GM13977 (cell line): ENCODE results near the gene PTCD1.

Experiments
- DNase-seq: peaks from one replicate; pipeline ENCODE4 v3.0.0; 2012; ENCODE audit warnings: low spot score
- in situ Hi-C: fragments of 300-500 bp; cut with MboI; formaldehyde crosslinking; loops from one replicate; pipeline ENCODE4 v1.12.0; 2022; ENCODE audit warnings: low sequenced_read_pairs, low pct_unique_long_range_greater_than_20kb, mixed read lengths, inconsistent platforms; ENCODE audit not compliant: unreplicated experiment
- TF ChIP-seq, protein P1 (sequence below): IDR thresholded peaks from 2 replicates; pipeline ENCODE4 v1.5.1; 2012; ENCODE audit warnings: mild to moderate bottlenecking, control low read depth; ENCODE audit not compliant: insufficient read depth; ENCODE audit errors: extremely low read depth, missing control alignments

The PTCD1 gene

DNA sequence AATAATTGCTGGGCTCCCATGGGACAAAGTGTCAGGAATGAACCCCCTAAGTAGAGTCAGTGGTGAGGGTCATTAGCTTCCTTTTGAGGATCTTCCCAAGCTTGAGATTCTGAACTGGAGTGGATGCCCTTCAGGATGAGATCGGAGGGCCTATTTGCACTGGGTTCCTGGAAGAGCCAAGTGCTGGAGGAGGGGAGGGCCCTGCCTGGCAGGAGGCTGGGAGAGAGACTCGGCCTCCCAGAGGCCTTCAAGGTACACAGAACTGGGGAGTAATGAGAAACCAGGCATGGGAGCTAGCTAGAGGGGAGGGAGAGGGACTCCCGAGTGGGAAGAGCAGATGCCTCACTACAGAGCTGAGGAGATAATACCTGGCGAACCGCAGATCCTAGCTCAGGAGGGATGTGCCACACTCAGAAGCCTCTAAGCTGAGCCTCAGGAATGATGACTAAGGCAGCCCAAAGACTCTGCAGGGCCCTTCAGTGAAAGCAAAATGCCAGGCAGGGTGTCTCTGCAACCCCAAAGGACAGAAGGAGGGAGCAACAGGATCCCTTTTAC lies 39.6 kb downstream of the PTCD1 start:
- in situ Hi-C loops, result no loop called here
- TF ChIP-seq, protein P1, sequence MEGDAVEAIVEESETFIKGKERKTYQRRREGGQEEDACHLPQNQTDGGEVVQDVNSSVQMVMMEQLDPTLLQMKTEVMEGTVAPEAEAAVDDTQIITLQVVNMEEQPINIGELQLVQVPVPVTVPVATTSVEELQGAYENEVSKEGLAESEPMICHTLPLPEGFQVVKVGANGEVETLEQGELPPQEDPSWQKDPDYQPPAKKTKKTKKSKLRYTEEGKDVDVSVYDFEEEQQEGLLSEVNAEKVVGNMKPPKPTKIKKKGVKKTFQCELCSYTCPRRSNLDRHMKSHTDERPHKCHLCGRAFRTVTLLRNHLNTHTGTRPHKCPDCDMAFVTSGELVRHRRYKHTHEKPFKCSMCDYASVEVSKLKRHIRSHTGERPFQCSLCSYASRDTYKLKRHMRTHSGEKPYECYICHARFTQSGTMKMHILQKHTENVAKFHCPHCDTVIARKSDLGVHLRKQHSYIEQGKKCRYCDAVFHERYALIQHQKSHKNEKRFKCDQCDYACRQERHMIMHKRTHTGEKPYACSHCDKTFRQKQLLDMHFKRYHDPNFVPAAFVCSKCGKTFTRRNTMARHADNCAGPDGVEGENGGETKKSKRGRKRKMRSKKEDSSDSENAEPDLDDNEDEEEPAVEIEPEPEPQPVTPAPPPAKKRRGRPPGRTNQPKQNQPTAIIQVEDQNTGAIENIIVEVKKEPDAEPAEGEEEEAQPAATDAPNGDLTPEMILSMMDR, result no peak
- no peak for DNase-seq

DNA sequence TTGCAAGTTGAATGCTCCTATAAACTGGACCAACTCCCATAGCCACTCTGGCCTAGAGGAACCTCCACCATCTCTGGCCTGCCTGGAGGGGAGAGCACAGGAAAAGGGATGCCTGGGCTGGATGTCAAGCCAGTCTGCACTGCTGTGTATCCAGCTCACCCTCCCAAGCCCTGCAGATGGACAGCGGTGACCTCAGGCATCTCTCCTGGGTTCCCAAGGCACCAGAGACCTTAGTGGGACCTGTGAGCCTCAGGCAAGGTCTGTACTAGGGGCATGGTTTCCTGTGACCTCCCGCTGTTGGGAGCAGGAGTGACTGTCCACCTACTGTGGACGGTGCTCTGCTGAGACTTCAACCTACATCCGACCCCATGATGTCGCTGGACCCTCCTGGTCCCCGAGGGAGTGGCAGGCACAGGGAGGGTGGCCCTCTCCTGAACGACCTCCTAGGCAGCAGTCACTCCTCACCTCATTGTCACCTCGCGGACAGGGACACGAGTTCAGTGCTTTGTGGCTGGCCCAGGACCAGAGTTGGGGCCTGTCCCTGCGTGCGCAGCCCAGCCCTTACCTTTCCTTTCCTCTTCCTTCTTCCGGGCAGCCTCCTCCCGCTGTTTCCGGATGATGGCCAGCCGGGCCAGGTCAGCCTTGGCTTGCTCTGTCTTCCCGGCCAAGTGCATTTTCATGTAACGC lies 41.2 kb downstream of the PTCD1 start:
- in situ Hi-C loops, result no loop called here
- TF ChIP-seq, protein P1, result no peak
- no peak for DNase-seq

DNA sequence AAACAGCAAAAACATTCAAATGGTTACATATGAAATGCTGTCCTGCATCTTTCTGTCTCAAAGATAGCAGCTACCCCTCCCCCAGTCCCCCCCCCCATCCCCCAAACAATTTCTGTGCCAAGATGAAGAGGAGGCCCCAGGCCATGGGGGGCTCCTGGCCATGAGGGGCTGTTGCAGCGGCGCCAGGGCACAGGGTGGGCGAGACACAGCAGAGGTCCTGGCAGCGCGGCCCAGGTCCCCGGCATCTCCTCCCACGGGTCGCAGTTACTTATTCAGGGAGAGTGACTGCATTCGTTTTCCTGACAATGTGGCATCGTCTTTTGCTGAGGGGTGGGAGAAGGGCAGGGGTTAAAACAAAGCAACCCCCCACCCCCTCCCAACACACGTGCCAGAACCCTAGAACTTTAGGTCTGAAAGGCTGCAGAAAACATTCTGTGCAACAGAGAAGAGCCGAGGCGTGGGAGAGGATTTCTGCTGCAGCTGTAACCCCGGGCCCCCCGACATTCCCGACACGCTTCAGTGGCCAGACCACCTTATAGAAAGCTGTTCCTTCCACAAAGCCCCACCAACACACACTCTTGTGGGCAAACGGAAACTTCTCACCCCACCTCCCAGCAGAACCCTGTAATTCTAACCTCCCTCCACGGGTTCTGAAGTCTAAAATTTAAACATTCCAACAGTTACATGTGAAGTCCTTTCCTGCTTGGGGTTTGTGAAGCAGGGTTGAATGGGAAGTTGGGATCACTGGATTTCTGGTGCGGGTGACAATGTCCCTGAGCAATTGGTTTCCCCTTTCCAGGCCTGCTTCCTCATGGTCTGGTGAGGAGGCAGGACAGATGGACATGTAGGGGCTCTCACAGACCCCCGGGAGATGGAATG lies 41.9 kb downstream of the PTCD1 start:
- TF ChIP-seq, protein P1, result no peak
- no peak for DNase-seq
- in situ Hi-C loops, result no loop called here

DNA sequence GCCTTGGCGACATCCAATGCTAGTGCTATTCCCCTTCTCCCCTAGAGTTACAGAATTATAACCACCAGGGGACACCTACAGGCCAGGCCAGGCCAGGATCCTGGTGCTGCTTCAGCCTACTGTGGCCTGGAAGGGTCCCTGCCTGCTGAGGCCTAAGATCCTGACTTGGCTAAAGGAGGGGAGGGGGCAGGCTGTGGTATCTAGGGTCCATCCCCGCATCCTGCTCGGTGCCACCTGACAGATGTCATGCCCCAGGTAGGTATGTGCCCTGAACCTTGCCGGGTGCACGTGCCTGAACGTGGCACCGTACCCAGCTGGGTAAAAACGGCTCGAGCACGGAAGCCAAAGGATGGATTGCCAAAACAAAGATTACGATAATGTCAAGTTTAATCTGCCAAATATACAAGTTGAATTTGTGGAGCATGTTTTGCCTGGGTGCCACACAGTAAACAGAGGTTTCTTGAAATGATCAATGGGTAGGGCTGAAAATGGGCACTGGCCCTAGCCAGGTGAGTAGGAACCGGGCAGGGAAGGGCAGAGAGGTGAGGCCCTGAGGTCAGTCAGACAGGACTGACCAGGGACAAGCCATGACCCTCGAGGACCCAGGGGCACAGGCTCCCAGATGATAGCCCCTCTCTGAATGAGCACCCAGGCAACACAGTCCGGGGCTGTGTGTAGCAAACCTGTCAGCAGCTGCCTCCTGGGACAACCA lies 42.8 kb downstream of the PTCD1 start:
- DNase-seq, result no peak
- TF ChIP-seq, protein P1, result no peak
- in situ Hi-C loops, result no loop called here

DNA sequence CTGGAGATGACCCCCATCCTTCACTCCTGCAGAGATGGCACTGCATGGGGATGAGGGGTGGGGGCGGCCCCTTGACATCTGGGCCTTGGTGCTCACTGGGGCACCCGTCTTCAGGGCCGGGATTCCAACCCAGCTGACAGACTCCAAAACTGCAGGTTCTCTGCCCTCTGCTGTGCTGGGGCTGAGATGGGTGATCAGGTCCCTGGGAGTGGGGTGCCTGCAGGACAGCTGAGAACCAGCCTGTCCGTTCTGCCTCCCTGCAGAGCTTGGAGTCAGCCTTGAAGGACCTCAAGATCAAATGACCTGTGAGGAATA lies 44.5 kb downstream of the PTCD1 start:
- TF ChIP-seq, protein P1, result no peak
- DNase-seq, result no peak
- in situ Hi-C loops, result no loop called here
